ENCODE data around the gene NRP2.

DNA sequence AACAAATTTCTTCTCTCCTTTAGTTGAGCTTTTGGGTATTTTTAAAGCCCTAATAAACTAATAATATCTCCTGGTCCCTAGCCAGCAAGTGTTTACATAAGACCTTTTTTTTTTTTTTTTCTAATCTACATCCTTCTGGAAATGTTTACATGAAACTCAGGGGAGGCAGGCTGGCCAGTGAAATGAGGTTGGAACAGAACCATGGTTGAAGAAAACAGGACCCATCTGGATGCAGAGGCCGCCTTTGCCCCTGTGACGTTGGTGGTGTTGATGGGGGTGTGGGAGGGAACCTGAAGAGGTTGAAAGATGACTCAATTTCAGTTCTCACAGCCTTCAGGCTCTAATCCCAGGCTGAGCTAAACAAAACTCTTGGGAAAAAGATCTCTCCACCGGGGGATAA is 118.5 kb downstream of the NRP2 start:
- TF ChIP-seq, protein P1, sequence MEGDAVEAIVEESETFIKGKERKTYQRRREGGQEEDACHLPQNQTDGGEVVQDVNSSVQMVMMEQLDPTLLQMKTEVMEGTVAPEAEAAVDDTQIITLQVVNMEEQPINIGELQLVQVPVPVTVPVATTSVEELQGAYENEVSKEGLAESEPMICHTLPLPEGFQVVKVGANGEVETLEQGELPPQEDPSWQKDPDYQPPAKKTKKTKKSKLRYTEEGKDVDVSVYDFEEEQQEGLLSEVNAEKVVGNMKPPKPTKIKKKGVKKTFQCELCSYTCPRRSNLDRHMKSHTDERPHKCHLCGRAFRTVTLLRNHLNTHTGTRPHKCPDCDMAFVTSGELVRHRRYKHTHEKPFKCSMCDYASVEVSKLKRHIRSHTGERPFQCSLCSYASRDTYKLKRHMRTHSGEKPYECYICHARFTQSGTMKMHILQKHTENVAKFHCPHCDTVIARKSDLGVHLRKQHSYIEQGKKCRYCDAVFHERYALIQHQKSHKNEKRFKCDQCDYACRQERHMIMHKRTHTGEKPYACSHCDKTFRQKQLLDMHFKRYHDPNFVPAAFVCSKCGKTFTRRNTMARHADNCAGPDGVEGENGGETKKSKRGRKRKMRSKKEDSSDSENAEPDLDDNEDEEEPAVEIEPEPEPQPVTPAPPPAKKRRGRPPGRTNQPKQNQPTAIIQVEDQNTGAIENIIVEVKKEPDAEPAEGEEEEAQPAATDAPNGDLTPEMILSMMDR (conservative IDR thresholded peaks at IDR 0.05; ENCODE audit: low read length), result no peak
- no peak for TF ChIP-seq EZH2phosphoT487 (IDR thresholded peaks at IDR 0.05; ENCODE audit: borderline replicate concordance)
